AG09309 (cell line): ENCODE results near the gene CPOX.

Experiments
- DNase-seq: peaks from one replicate; pipeline ENCODE4 v3.0.0-alpha.2; 2010; ENCODE audit warnings: low read depth
- H3K4me3 ChIP-seq: 2 replicates; pipeline ENCODE4 v1.5.1; 2011; ENCODE audit warnings: mild to moderate bottlenecking, low read depth, low read length, moderate library complexity; ENCODE audit not compliant: control insufficient read depth
- CTCF ChIP-seq: IDR thresholded peaks from 2 replicates; pipeline ENCODE4 v1.5.1; 2011; ENCODE audit warnings: mild to moderate bottlenecking, low read depth, low read length, inconsistent platforms; ENCODE audit not compliant: insufficient read depth, control insufficient read depth; ENCODE audit errors: missing control alignments

The CPOX gene

GRCh38 chr3:98556164-98557130, 37.0 kb downstream of the CPOX start:
- no peak for DNase-seq
- no peak for TF ChIP-seq CTCF
- no peak overlapping the region for H3K4me3 ChIP-seq

GRCh38 chr3:98555025-98555379, 38.4 kb downstream of the CPOX start:
- DNase-seq, result no peak
- H3K4me3 ChIP-seq, result no peak overlapping the region
- TF ChIP-seq CTCF, result no peak

- DNase-seq, result no peak
- no peak overlapping the region for H3K4me3 ChIP-seq
- TF ChIP-seq CTCF, result no peak
These were observed 38.8 kb downstream of the CPOX start for GRCh38 chr3:98554580-98554979.

- no peak overlapping the region for H3K4me3 ChIP-seq
- no peak for TF ChIP-seq CTCF
- DNase-seq, result no peak
These were observed 39.7 kb downstream of the CPOX start for GRCh38 chr3:98553753-98554152.

GRCh38 chr3:98553021-98553563, 40.3 kb downstream of the CPOX start:
- no peak for DNase-seq
- TF ChIP-seq CTCF, result no peak

GRCh38 chr3:98552232-98553020, 41.0 kb downstream of the CPOX start:
- no peak for TF ChIP-seq CTCF
- no peak overlapping the region for H3K4me3 ChIP-seq
- DNase-seq, result no peak

More at GRCh38 chr3:98553021-98553563, 40.3 kb downstream of the CPOX start:
- no peak overlapping the region for H3K4me3 ChIP-seq
